ENCODE data around the gene RCSD1.
A peak's percentile ranks its signal among the peaks of the same experiment; 100 is the strongest.

The RCSD1 gene

GRCh38 chr1:167631386-167631935, 1.4 kb downstream of the RCSD1 start:
- DNase-seq (ENCODE audit: low read depth): no peak
- TF ChIP-seq CTCF (IDR thresholded peaks at IDR 0.05; ENCODE audit: control insufficient read depth, extremely low read depth, insufficient read depth): no peak
- H3K4me3 ChIP-seq (ENCODE audit: low read depth, low read length): no peak overlapping the region

- no peak for TF ChIP-seq CTCF (IDR thresholded peaks at IDR 0.05; ENCODE audit: control insufficient read depth, extremely low read depth, insufficient read depth)
- DNase-seq (ENCODE audit: low read depth): no peak
- H3K4me3 ChIP-seq (ENCODE audit: low read depth, low read length): no peak overlapping the region
Observed at GRCh38 chr1:167631936-167632614, 2.0 kb downstream of the RCSD1 start.

- DNase-seq (ENCODE audit: low read depth): no peak
- no peak for TF ChIP-seq CTCF (IDR thresholded peaks at IDR 0.05; ENCODE audit: control insufficient read depth, extremely low read depth, insufficient read depth)
- no peak overlapping the region for H3K4me3 ChIP-seq (ENCODE audit: low read depth, low read length)
Observed at GRCh38 chr1:167633258-167633944, 3.4 kb downstream of the RCSD1 start.

- no peak overlapping the region for H3K4me3 ChIP-seq (ENCODE audit: low read depth, low read length)
- peak; percentile 25 for DNase-seq (ENCODE audit: low read depth)
- no peak for TF ChIP-seq CTCF (IDR thresholded peaks at IDR 0.05; ENCODE audit: control insufficient read depth, extremely low read depth, insufficient read depth)
Observed at GRCh38 chr1:167634435-167634834, 4.4 kb downstream of the RCSD1 start.

- no peak for TF ChIP-seq CTCF (IDR thresholded peaks at IDR 0.05; ENCODE audit: control insufficient read depth, extremely low read depth, insufficient read depth)
- no peak for DNase-seq (ENCODE audit: low read depth)
- no peak overlapping the region for H3K4me3 ChIP-seq (ENCODE audit: low read depth, low read length)
Observed at GRCh38 chr1:167635156-167635648, 5.2 kb downstream of the RCSD1 start.

GRCh38 chr1:167635941-167636340, 5.9 kb downstream of the RCSD1 start:
- TF ChIP-seq CTCF (IDR thresholded peaks at IDR 0.05; ENCODE audit: control insufficient read depth, extremely low read depth, insufficient read depth): no peak
- H3K4me3 ChIP-seq (ENCODE audit: low read depth, low read length): no peak overlapping the region
- DNase-seq (ENCODE audit: low read depth): no peak

Data from LNCaP clone FGC (cell line).